Measurements from ENCODE around the gene EYS. TPM values are rescaled to one million over a fixed set of nuclear protein-coding genes. Genes with fewer than 3 reads are reported as not detected.

Gene EYS
- total RNA-seq, 1 experiment from 2014 or later = not detected

DNA sequence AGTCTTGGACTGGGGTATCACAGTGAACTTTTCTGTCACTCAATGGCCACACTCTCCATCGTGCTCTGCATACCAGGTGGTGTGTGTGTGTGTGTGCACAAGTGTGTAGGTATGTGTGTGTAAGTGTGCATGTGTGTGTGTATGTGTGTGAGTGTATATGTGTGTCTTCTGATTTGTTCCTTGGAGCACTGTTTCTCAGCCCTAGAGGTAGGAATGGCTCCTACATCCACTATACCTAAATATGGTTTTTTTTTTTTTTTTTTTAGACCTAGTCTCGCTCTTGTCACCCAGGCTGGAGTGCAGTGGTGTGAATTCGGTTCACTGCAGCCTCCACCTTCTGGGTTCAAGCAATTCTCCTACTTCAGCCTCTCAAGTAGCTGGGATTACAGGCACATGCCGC, 1834.8 kb downstream of the EYS start:
- no peak overlapping the region for H3K27ac ChIP-seq (ENCODE audit: insufficient read length, low read depth, low read length)
- H2BK120ac ChIP-seq (ENCODE audit: low read depth, low read length, poor library complexity, severe bottlenecking) = no peak overlapping the region
- no peaks in the 10 kb centered on the region for H3K9me3 ChIP-seq (ENCODE audit: control insufficient read depth, low read depth, low read length)
- H2BK15ac ChIP-seq (ENCODE audit: low read depth, low read length) = no peak overlapping the region
- no peaks in the 10 kb centered on the region; the same call in 1 of the 2 replicates for H3K27me3 Mint-ChIP-seq (ENCODE audit: low read depth)
- H2BK5ac ChIP-seq (ENCODE audit: insufficient read length, low read length) = no peak overlapping the region
- H4K20me1 ChIP-seq (ENCODE audit: control insufficient read depth, insufficient read depth, insufficient read length) = no peaks in the 10 kb centered on the region
- no peak overlapping the region; a peak in 1 of 7 replicates for H3K27ac Mint-ChIP-seq
- no peak overlapping the region for H2BK20ac ChIP-seq (ENCODE audit: low read depth, low read length, poor library complexity, severe bottlenecking)
- peaks cover 16 to 18% of the 10 kb centered on the region in 2 experiments; a peak in 4 of 5 replicates for H3K9me3 Mint-ChIP-seq
- H3K79me2 ChIP-seq (ENCODE audit: insufficient read depth, low read length) = no peaks in the 10 kb centered on the region
- H4K5ac ChIP-seq (ENCODE audit: insufficient read length, low read depth, low read length) = no peak overlapping the region
- no peak overlapping the region for H3K23ac ChIP-seq (ENCODE audit: insufficient read length, low read depth, low read length)
- H2BK12ac ChIP-seq (ENCODE audit: insufficient read length, low read depth, low read length) = no peak overlapping the region
- WGBS (ENCODE audit: extremely low coverage, insufficient read length, low lambda C conversion rate) = no CpG with 5 or more reads among the region's 4 CpGs
- no peaks in the 10 kb centered on the region for H3K79me1 ChIP-seq (ENCODE audit: insufficient read depth, low read depth, low read length, poor library complexity, severe bottlenecking)
- H3K23me2 ChIP-seq (ENCODE audit: insufficient read length, low read depth, low read length, poor library complexity, severe bottlenecking) = no peaks in the 10 kb centered on the region
- no peak overlapping the region for H3K18ac ChIP-seq (ENCODE audit: insufficient read length, low read depth, low read length)
- H3K4me1 ChIP-seq (ENCODE audit: insufficient read depth, low read length) = no peaks in the 10 kb centered on the region
- no peak overlapping the region for H3K9ac ChIP-seq (ENCODE audit: extremely low read depth, insufficient read length, low read length)
- no peak overlapping the region for H2AFZ ChIP-seq (ENCODE audit: low read length)
- H4K8ac ChIP-seq (replicated peaks; ENCODE audit: insufficient read length, low read depth, low read length) = no peak overlapping the region
- no peak overlapping the region for H3K4ac ChIP-seq (ENCODE audit: low read depth, low read length)
- H3K4me2 ChIP-seq (ENCODE audit: insufficient read depth, insufficient read length, low read length) = no peak overlapping the region
- H3K56ac ChIP-seq (ENCODE audit: insufficient read length, low read depth, low read length) = no peak overlapping the region
- DNase-seq = no peak
- H3T11ph ChIP-seq (ENCODE audit: low read length) = no peak overlapping the region
- no peak overlapping the region for H3K14ac ChIP-seq (ENCODE audit: insufficient read depth, low read length)
- H3K4me1 Mint-ChIP-seq = no peaks in the 10 kb centered on the region
- TF ChIP-seq, protein P1, sequence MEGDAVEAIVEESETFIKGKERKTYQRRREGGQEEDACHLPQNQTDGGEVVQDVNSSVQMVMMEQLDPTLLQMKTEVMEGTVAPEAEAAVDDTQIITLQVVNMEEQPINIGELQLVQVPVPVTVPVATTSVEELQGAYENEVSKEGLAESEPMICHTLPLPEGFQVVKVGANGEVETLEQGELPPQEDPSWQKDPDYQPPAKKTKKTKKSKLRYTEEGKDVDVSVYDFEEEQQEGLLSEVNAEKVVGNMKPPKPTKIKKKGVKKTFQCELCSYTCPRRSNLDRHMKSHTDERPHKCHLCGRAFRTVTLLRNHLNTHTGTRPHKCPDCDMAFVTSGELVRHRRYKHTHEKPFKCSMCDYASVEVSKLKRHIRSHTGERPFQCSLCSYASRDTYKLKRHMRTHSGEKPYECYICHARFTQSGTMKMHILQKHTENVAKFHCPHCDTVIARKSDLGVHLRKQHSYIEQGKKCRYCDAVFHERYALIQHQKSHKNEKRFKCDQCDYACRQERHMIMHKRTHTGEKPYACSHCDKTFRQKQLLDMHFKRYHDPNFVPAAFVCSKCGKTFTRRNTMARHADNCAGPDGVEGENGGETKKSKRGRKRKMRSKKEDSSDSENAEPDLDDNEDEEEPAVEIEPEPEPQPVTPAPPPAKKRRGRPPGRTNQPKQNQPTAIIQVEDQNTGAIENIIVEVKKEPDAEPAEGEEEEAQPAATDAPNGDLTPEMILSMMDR (conservative IDR thresholded peaks at IDR 0.05) = no peak
- no peaks in the 10 kb centered on the region for H3K27me3 ChIP-seq (ENCODE audit: insufficient read depth, low read length)
- H3K36me3 Mint-ChIP-seq (ENCODE audit: insufficient read depth in 1 of 3, low read depth in 3 of 3) = peaks cover 1 to 2% (median 2%) of the 10 kb centered on the region in 3 experiments; a peak in 6 of 7 replicates
- no peak overlapping the region for H2AK5ac ChIP-seq (ENCODE audit: insufficient read length, low read length)
- H4K91ac ChIP-seq (ENCODE audit: insufficient read length, low read depth, low read length) = no peak overlapping the region
- H3K4me3 Mint-ChIP-seq = no peak overlapping the region
